ENCODE measurements around the gene KRT73. TPM values are rescaled to one million over a fixed set of nuclear protein-coding genes. Genes with fewer than 3 reads are reported as not detected.

The KRT73 gene
- total and polyA plus RNA-seq, 2 experiments from 2014 or later = not detected

DNA sequence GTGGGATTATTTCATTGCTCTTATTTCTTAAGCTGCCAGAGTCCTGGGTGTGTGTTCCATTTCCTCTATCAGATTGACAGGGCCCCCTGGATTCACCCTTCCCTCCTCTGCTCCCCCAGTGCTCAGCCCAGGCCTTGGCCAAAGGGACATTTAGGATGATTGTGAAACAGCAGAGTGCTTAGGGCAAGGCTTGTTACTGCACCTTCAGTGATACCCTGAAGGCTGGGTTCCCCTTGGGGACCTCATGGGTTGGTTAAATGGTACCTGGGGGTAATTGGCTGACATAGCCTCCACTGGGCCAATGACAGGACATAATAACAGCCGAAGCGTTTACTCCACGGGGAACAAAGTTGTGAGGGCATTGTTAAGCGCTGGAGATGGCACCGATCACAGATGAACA lies 15.8 kb downstream of the KRT73 start:
- H3K79me2 ChIP-seq = no peaks in the 10 kb centered on the region
- no peaks in the 10 kb centered on the region for H3K9me3 ChIP-seq (ENCODE audit: low read depth)
- no peak for TF ChIP-seq EZH2phosphoT487 (IDR thresholded peaks at IDR 0.05; ENCODE audit: low read depth, severe bottlenecking, unreplicated experiment)
- TF ChIP-seq, protein P1, sequence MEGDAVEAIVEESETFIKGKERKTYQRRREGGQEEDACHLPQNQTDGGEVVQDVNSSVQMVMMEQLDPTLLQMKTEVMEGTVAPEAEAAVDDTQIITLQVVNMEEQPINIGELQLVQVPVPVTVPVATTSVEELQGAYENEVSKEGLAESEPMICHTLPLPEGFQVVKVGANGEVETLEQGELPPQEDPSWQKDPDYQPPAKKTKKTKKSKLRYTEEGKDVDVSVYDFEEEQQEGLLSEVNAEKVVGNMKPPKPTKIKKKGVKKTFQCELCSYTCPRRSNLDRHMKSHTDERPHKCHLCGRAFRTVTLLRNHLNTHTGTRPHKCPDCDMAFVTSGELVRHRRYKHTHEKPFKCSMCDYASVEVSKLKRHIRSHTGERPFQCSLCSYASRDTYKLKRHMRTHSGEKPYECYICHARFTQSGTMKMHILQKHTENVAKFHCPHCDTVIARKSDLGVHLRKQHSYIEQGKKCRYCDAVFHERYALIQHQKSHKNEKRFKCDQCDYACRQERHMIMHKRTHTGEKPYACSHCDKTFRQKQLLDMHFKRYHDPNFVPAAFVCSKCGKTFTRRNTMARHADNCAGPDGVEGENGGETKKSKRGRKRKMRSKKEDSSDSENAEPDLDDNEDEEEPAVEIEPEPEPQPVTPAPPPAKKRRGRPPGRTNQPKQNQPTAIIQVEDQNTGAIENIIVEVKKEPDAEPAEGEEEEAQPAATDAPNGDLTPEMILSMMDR (IDR thresholded peaks at IDR 0.05; ENCODE audit: poor library complexity) = no peak
- no peak for TF ChIP-seq EZH2 (IDR thresholded peaks at IDR 0.05; ENCODE audit: borderline replicate concordance)
- DNase-seq (ENCODE audit: low spot score) = no peak
- H3K4me1 ChIP-seq (ENCODE audit: insufficient read depth) = no peaks in the 10 kb centered on the region
- WGBS (ENCODE audit: low lambda C conversion rate, missing lambda C conversion rate) = 88% methylated on average over 5 of the region's 5 CpGs
- H3K4me2 ChIP-seq = no peak overlapping the region
- no peak overlapping the region for H3K4me3 ChIP-seq
- H3K36me3 ChIP-seq (replicated peaks; ENCODE audit: insufficient read depth, low read depth) = no peaks in the 10 kb centered on the region
- no peaks in the 10 kb centered on the region for H4K20me1 ChIP-seq (ENCODE audit: insufficient read depth, poor library complexity, severe bottlenecking)
- H3K27ac ChIP-seq = no peak overlapping the region
- H3K9me2 ChIP-seq (replicated peaks; ENCODE audit: insufficient read depth) = no peaks in the 10 kb centered on the region
- peaks cover 13% of the 10 kb centered on the region for H3K27me3 ChIP-seq
- no peak overlapping the region for H2AFZ ChIP-seq

DNA sequence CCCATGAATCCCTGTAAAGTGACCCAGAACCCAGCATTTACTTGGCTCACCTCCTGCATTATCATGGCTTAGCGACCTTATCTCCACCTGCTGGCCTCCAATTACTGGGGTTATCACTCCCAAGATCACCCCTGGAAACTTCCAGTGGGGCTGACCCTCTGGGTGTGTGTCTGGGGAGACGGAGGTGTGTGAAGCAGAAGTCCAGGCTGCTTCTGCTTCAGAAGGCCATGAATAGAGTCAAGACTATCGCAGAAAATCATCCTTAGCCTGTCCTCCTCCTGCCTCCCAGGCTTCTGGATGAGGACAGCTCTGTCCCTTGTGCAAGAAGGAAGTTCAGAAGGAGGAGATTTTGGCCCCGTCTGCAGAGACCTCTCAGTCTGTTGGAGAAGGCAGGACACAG lies 16.7 kb downstream of the KRT73 start:
- Histone ChIP-seq H3K36me3 (replicated peaks; ENCODE audit: insufficient read depth, low read depth) (no peaks in the 10 kb centered on the region), H3K27me3 (peaks cover 19% of the 10 kb centered on the region), H3K4me3 (no peak overlapping the region), H3K27ac (no peak overlapping the region), H3K4me2 (no peak overlapping the region), H4K20me1 (ENCODE audit: insufficient read depth, poor library complexity, severe bottlenecking) (no peaks in the 10 kb centered on the region), H3K9me2 (replicated peaks; ENCODE audit: insufficient read depth) (no peaks in the 10 kb centered on the region), H2AFZ (no peak overlapping the region), H3K9me3 (ENCODE audit: low read depth) (no peaks in the 10 kb centered on the region), H3K4me1 (ENCODE audit: insufficient read depth) (no peaks in the 10 kb centered on the region), H3K79me2 (no peaks in the 10 kb centered on the region)
- TF ChIP-seq, protein P1 (IDR thresholded peaks at IDR 0.05; ENCODE audit: poor library complexity) = no peak
- no peak for TF ChIP-seq EZH2phosphoT487 (IDR thresholded peaks at IDR 0.05; ENCODE audit: low read depth, severe bottlenecking, unreplicated experiment)
- TF ChIP-seq EZH2 (IDR thresholded peaks at IDR 0.05; ENCODE audit: borderline replicate concordance) = no peak
- WGBS (ENCODE audit: low lambda C conversion rate, missing lambda C conversion rate) = 67% methylated on average over 4 of the region's 4 CpGs
- DNase-seq (ENCODE audit: low spot score) = no peak

DNA sequence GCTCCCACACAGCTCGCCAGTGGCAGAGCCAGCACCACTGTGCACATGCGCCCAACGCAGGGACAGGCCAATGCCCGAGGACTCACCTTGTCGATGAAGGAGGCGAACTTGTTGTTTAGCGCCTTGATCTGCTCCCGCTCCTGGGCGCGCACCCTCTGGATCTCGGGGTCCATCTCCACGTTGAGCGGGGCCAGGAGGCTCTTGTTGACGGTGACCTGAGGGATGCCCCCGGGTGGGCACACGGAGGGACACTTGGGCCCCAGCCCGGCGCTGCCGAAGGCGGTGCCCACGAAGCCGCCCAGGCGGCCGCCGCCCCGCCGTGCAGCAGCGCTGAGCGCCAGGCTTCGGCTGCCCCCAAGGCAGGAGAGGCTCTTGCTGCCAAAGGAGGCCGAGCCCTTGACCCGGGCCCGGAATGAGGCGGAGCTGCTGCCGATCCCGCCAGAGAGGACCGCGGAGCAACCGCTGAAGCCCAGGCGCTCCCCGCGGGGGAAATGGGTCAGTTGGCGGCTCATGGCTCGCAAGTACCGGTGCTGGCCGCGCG lies 17.3 kb downstream of the KRT73 start, which contains the start of gene KRT72:
TSS of gene KRT72 (minus strand) at position 523 of the 541 bp plus-strand sequence. CDS start at position 512, 11 bp downstream.
- Histone ChIP-seq H2AFZ (no peak within 1 kb of the TSS), H3K4me1 (ENCODE audit: insufficient read depth) (no peaks in the 10 kb centered on the region), H3K4me2 (no peak within 1 kb of the TSS), H3K9me3 (ENCODE audit: low read depth) (no peaks in the 10 kb centered on the region), H3K9me2 (replicated peaks; ENCODE audit: insufficient read depth) (no peaks in the 10 kb centered on the region), H3K36me3 (replicated peaks; ENCODE audit: insufficient read depth, low read depth) (no peaks in the 10 kb centered on the region), H3K27ac (no peak within 1 kb of the TSS), H3K79me2 (no peaks in the 10 kb centered on the region), H3K27me3 (peaks cover 19% of the 10 kb centered on the region), H3K4me3 (no peak within 1 kb of the TSS), H4K20me1 (ENCODE audit: insufficient read depth, poor library complexity, severe bottlenecking) (no peaks in the 10 kb centered on the region)
- TF ChIP-seq EZH2phosphoT487 (IDR thresholded peaks at IDR 0.05; ENCODE audit: low read depth, severe bottlenecking, unreplicated experiment) = no peak
- TF ChIP-seq, protein P1 (IDR thresholded peaks at IDR 0.05; ENCODE audit: poor library complexity) = no peak
- TF ChIP-seq EZH2 (IDR thresholded peaks at IDR 0.05; ENCODE audit: borderline replicate concordance) = no peak
- no peak for DNase-seq (ENCODE audit: low spot score)
- 92% methylated on average over 48 of the region's 48 CpGs for WGBS (ENCODE audit: low lambda C conversion rate, missing lambda C conversion rate)
